Activated T-cell treated with anti-CD3 and anti-CD28 coated beads, Interleukin-2, amount 50 U/mL, for 48 hours (primary cell): ENCODE results near the gene UNC5B.
A peak's percentile ranks its signal among the peaks of the same experiment; 100 is the strongest.
"Not testable (repeated sequence)": the region's sequence is repeated elsewhere in the genome, so short reads cannot be mapped to it uniquely, and the experiment has no call there.

ENCODE experiments used
- DNase-seq, 2 experiments: peaks; one replicate each; pipeline ENCODE4 v3.0.0-alpha.2; 2020

The UNC5B gene

DNA sequence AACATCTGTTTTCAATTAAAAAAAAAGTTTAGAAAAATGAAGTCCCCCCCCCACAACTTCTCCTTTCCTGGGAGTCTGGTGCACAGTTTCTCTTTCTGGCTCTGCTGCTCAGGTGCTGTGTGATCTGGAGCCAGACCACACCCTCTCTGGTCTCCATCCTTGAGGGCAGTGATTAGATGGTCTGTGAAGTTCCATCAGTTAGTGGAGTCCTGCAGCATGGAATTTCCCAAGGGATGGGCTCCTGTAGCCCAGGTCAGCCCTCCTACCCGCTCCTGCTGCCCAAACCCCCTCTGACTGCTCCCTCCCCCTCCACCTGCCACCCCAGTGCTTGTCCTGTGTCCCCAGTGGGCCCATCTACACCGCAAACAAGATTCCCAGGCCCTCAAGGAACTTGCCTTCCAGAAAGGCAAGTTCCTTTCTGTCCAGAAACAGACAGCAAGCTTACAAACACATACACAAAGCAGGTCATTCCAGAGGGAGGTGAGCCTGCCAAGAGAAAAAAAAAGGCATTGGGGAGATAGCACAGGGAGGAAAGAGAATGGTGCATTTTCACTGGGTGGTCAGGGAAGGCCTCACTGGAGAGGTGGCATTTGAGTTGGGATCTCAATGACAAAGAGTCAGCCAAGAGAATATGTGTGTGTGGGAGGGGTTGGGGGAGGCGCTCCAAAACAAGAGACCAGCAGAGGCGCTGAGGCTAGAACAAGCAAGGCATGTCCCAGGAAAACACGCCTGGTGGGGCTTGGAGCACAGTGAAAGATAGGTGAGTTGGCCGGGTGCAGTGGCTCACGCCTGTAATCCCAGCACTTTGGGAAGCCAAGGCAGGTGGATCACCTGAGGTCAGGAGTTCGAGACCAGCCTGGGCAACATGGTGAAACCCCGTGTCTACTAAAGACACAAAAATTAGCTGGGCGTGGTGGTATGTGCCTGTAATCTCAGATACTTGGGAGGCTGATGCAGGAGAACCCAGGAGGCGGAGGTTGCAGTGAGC lies 57.2 kb downstream of the UNC5B start:
- DNase-seq, result no peak

- DNase-seq, result peak; percentile 38 to 55
These were observed 58.2 kb downstream of the UNC5B start for GRCh38 chr10:71270301-71271220.

- no peak for DNase-seq
These were observed 59.3 kb downstream of the UNC5B start for GRCh38 chr10:71271662-71272055.

DNA sequence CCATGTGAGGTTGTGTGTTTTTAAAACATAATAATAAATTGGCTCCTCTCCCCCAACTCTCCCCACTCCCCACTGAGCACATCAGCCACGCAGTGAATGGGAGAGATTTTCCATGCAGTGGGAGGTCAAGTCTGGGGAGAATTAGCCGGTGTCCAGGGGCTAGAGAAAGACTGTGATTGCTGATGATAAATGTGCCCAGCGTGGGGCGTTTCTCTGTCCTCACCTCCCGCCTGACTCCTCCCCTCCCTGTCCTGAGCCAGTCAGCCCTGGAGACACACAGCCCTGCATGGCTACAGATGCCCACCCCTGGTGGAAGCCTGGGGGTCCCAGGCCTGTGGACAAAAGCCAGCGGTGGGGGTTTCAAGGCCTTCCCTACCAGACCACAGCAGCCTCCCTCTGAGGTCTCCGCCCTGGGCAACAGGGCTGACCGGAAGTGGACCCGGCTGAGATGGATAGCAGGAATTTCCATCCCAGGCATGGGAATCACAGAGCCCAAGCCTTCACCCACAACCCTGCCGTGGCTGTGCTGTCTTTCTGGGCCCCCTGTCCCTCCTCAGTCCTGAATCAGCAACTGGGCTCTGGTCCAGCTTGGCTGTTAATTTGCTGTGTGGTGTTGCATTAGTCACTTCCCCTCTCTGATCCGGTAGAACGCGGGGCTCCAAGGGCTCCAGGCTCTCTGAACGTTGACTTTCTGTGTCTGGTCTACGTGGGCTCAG lies 59.8 kb downstream of the UNC5B start:
- no peak for DNase-seq

- DNase-seq, result not testable (repeated sequence)
These were observed 60.6 kb downstream of the UNC5B start for GRCh38 chr10:71272974-71273373.

GRCh38 chr10:71273506-71273905 lies 61.1 kb downstream of the UNC5B start:
- DNase-seq, result no peak

- DNase-seq, result no peak
These were observed 62.8 kb downstream of the UNC5B start for GRCh38 chr10:71274901-71275796.

GRCh38 chr10:71276873-71277272 lies 64.5 kb downstream of the UNC5B start:
- no peak for DNase-seq

GRCh38 chr10:71277914-71278665 lies 65.7 kb downstream of the UNC5B start:
- DNase-seq, result no peak

DNA sequence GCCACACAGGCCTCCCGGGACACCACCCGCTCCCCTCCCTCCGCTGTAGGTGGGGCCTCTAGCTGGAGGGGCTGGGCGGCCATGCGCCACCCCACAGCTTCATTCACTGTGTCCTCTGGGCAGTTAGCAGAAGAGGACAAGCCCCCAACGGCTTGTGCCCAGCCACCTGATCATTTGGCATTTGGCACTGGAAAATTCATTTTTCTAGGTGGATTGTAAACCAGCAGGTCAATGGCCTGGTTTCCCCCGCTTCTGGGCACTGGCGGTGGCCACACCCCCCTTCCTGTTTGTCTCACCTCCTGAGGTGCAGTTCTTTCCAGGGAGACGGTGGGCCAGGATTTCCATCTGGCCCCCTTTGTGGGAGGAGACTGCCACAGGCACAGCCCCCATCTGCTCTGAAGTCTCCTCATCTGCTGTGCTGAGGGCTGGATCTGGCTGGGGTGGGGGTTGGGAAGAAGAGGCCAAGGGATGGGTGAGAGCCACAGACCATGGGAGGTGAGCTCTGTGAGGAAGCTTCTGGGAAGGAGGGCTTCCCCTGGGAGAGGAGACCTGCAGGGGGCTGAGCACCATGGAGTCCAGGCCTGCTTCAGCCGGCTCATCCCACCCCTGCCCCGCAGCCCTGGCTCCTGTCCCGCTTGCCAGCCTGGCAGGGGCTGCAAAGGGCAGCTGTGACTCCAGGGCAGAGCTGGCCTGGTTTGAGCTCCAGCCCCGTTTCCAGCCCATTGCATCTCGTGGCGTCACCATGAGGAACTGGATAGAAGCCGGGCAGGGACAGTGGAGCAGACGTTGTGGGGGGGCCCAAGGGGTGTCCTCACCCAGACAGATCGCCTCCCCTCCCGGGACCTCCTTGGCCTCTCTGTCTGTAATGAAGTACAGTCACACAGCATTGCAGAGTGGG lies 66.6 kb downstream of the UNC5B start:
- no peak for DNase-seq

DNA sequence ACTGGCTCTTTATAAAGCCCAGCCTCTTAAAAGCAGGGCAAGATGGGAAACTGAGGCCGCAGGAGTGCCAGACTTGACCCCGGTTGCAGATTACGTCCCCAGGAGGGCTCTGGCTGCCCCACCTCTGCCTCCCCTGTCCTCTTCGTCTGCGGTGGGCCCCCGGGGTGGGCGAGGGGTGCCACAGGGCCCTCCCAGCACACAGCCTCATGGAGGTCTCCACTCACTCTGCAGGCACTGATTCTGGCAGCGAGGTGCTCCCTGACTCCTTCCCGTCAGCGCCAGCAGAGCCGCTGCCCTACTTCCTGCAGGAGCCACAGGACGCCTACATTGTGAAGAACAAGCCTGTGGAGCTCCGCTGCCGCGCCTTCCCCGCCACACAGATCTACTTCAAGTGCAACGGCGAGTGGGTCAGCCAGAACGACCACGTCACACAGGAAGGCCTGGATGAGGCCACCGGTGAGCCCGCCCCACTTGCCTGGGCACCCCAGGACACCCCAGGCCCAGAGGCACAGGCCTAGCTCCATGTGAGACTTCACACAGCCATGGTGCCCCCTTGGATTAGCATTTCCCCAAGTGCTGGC lies 67.3 kb downstream of the UNC5B start:
- no peak for DNase-seq

- DNase-seq, result no peak
These were observed 67.8 kb downstream of the UNC5B start for GRCh38 chr10:71280216-71280615.

DNA sequence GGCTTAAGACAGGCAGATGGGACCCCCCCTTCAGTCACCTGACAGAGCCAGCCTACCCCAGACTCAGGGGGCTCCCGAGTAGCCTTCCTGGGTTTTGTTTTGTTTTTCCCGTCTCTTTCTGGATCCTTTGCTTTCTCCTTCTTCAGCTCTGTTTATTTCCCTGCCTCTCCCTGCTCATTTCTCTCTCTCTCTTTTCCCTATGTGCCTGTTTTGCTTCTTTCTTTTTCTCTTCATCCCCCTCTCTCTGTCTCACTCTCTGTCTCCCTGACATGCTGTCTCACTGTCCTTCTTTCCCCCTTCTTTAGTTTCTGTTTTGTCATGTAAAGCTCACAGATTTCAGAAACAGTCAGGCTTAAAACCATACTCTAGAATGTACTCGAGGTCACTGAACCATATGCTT lies 68.5 kb downstream of the UNC5B start:
- no peak for DNase-seq

DNA sequence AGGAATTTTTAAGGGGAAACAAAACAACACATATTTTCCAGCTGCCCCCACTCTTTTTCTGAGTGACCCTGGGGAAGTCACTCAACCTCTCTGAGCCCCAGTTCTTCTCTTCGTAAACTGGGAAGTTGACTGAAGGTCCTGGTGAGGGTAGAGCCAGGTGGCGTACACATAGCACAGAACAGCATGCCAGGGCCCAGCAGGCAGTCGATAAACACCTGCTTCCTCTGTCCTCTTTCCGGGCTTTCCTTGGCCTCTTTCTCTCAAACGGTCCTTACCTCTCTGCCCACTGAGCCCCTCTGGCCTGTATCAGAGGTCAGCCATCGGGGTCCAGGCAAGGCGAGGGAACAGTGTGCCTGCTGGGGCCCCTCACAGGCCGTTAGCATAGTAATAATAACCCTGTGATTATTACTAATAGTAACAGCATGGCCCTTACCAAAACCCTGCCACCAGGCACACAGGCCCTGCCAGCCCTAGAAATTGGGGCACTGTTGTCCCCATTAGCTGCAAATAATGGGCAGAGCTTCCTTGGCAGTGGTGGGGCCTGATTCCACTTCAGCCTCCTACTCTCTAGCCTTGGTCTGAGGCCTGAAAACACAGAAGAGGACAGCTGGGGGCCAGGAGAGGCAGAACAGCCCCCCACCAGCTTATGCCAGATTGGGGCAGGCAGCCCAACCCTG lies 69.4 kb downstream of the UNC5B start:
- DNase-seq, result no peak

DNA sequence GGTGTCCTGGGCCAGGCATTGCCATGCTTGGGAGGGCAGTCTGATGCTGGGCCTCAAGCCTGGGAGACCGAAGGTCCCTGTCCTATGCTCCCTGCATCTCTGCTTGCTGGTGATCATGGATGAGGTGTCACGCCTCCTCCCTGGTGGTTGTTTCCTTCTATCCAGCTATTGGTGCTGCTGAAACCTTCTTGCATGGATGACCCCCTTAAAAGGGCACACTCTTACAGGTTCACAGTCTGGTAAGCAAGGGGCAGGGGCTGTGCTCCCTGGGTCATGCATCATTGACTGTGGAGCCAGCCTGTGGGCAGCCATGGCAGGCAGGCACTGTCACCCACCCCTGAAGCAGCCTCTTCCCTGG lies 69.9 kb downstream of the UNC5B start:
- DNase-seq, result no peak

DNA sequence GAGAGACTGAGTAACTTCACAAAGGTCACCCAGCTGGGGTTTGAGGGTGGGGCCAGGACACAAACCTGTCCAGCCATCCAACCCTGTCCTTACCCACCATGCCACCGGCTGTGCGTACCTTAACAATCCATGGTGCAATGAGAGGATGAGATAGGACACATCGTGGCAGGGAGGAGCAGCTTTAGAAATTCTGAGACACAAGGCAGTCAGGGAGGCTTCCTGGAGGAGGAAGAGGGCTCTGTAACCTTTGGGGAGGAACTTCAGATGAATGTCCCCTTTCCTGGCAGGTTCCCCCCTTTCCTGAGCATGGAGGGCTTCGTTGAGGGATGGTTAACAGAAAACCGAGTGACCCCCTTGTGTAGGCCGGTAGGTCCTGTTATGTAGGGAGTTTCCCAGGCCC lies 71.0 kb downstream of the UNC5B start:
- DNase-seq, result no peak

DNA sequence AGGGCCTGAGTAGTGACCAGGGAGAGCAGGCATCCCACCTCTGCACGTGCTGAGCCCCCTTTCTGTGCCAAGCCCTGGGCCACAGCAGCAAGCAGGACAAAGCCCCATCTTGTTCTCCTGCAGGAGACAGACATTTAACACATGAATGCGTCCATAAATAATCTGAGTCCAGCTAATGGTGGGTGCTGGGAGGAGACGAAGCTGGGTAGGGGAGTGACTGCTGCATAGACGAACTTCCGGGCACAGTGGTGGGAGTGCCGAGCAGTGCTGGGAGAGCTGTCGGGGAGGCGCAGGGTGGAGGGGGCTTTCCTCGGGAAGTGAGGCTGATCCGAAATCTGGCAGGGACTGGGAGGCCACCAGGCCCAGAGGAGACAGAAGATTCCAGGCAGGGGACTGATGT lies 71.5 kb downstream of the UNC5B start:
- no peak for DNase-seq

GRCh38 chr10:71284544-71285179 lies 72.3 kb downstream of the UNC5B start:
- no peak for DNase-seq

- peak; percentile 43 to 47 for DNase-seq
These were observed 72.8 kb downstream of the UNC5B start for GRCh38 chr10:71285180-71285545.
